CD14-positive monocyte (primary cell): ENCODE data around the gene SETBP1. TPM values are rescaled to one million over a fixed set of nuclear protein-coding genes. Genes with fewer than 3 reads are reported as not detected.

Experiments
- DNase-seq, 3 donors: peaks; one replicate each; pipeline ENCODE4 v3.0.0-alpha.2; 2011 to 2022
- H2AFZ ChIP-seq: 2 replicates; pipeline ENCODE4 v1.6.0; 2012; ENCODE audit warnings: mild to moderate bottlenecking, low read depth, low read length, inconsistent platforms; ENCODE audit not compliant: insufficient read depth, poor library complexity, severe bottlenecking
- H3K27ac ChIP-seq, 2 donors: 1 replicate in 1 of 2; 2 replicates in 1 of 2; pipeline ENCODE4 v1.5.1; 2012 to 2013; ENCODE audit warnings: low read length in 2 of 2, control low read depth in 1 of 2, inconsistent platforms in 1 of 2, low read depth in 1 of 2, mild to moderate bottlenecking in 1 of 2
- H3K27me3 ChIP-seq, 2 donors: one replicate each; pipeline versions ENCODE4 v1.6.0 to v1.6.1; 2011 to 2013; ENCODE audit warnings: low read length in 2 of 2; ENCODE audit not compliant: control insufficient read depth in 2 of 2, insufficient read depth in 2 of 2
- H3K36me3 ChIP-seq, 2 donors: replicated peaks in 1 of 2; 1 replicate in 1 of 2; 2 replicates in 1 of 2; pipeline versions ENCODE4 v1.5.1 to v1.6.1; 2012 to 2013; ENCODE audit warnings: low read length in 2 of 2, control low read depth in 1 of 2, inconsistent platforms in 1 of 2, mild to moderate bottlenecking in 1 of 2; ENCODE audit not compliant: insufficient read depth in 2 of 2, control insufficient read depth in 1 of 2
- H3K4me1 ChIP-seq, 2 donors: 1 replicate in 1 of 2; 2 replicates in 1 of 2; pipeline versions ENCODE4 v1.5.1 to v1.6.1; 2012 to 2013; ENCODE audit warnings: low read length in 2 of 2, control low read depth in 1 of 2, inconsistent platforms in 1 of 2, mild to moderate bottlenecking in 1 of 2, moderate library complexity in 1 of 2; ENCODE audit not compliant: insufficient read depth in 2 of 2, control insufficient read depth in 1 of 2
- H3K4me2 ChIP-seq: replicated peaks from 2 replicates; pipeline ENCODE3; 2012; ENCODE audit warnings: low read length, moderate library complexity, mild to moderate bottlenecking; ENCODE audit not compliant: poor library complexity, severe bottlenecking; ENCODE audit errors: extremely low read depth
- H3K4me3 ChIP-seq, 3 experiments: fragments of 200-600 bp in 1 of 3; sonication (generic) in 1 of 3; replicated peaks in 1 of 3; 1 replicate in 2 of 3; 2 replicates in 1 of 3; pipeline ENCODE4 v1.5.1; 2011 to 2013; ENCODE audit warnings: low read length in 3 of 3, mild to moderate bottlenecking in 3 of 3, control low read depth in 2 of 3, low read depth in 2 of 3, inconsistent platforms in 1 of 3, moderate library complexity in 1 of 3
- H3K79me2 ChIP-seq: 2 replicates; pipeline ENCODE4 v1.6.0; 2012; ENCODE audit warnings: mild to moderate bottlenecking, control low read depth, inconsistent platforms, low read length, moderate library complexity; ENCODE audit not compliant: insufficient read depth
- H3K9ac ChIP-seq: 2 replicates; pipeline ENCODE4 v1.6.0; 2017; ENCODE audit warnings: low read length, mild to moderate bottlenecking; ENCODE audit not compliant: insufficient read depth, poor library complexity, severe bottlenecking
- H3K9me3 ChIP-seq, 2 donors: replicated peaks in 1 of 2; 1 replicate in 1 of 2; 2 replicates in 1 of 2; pipeline versions ENCODE4 v1.5.1 to v1.6.1; 2012 to 2013; ENCODE audit warnings: low read length in 2 of 2, control low read depth in 1 of 2; ENCODE audit not compliant: control insufficient read depth in 1 of 2, insufficient read depth in 1 of 2
- H4K20me1 ChIP-seq: 2 replicates; pipeline ENCODE4 v1.6.0; 2012; ENCODE audit warnings: mild to moderate bottlenecking, low read length, control low read depth, moderate library complexity; ENCODE audit not compliant: insufficient read depth
- H3K27ac Mint-ChIP-seq, 7 donors: one replicate each; pipeline ENCODE4 v1.8.0; 2020; ENCODE audit warnings: mild to moderate bottlenecking in 7 of 7, mixed read lengths in 7 of 7, moderate library complexity in 6 of 7, inconsistent platforms in 2 of 7
- H3K27me3 Mint-ChIP-seq, 3 donors: one replicate each; pipeline ENCODE4 v1.8.0; 2021 to 2022; ENCODE audit warnings: low read depth in 3 of 3, mild to moderate bottlenecking in 3 of 3, mixed read lengths in 3 of 3, moderate library complexity in 3 of 3, inconsistent platforms in 1 of 3
- H3K36me3 Mint-ChIP-seq, 2 donors: one replicate each; pipeline ENCODE4 v1.8.0; 2020; ENCODE audit warnings: mixed read lengths in 2 of 2, inconsistent platforms in 1 of 2, mild to moderate bottlenecking in 1 of 2
- H3K4me1 Mint-ChIP-seq: one replicate; pipeline ENCODE4 v1.8.0; 2020; ENCODE audit warnings: mild to moderate bottlenecking, mixed read lengths
- H3K4me3 Mint-ChIP-seq, 2 donors: one replicate each; pipeline ENCODE4 v1.8.0; 2020; ENCODE audit warnings: mild to moderate bottlenecking in 2 of 2, mixed read lengths in 2 of 2, moderate library complexity in 1 of 2
- H3K9me3 Mint-ChIP-seq, 7 donors: one replicate each; pipeline ENCODE4 v1.8.0; 2020 to 2022; ENCODE audit warnings: mixed read lengths in 7 of 7, mild to moderate bottlenecking in 6 of 7, moderate library complexity in 6 of 7, inconsistent platforms in 2 of 7
- WGBS: methylation state at CpG from one replicate; pipeline ENCODE4 v1.1.5; 2013; ENCODE audit warnings: missing lambda C conversion rate; ENCODE audit not compliant: insufficient coverage; 5-methylcytosine and 5-hydroxymethylcytosine counted together
- intact Hi-C, 2 donors: fragments of 100-400 bp; cut with micrococcal nuclease; formaldehyde crosslinking; loops; one replicate each; pipeline versions ENCODE4 v1.15.0 to v1.15.1; 2023
- polyA plus RNA-seq, 3 donors: library from polyadenylated mRNA; depleted of rRNA in 1 of 3; unstranded in 2 of 3; stranded (reverse) in 1 of 3; fragments of 300-500 nt in 2 of 3; fragments of >200 nt in 1 of 3; fragmentation: Illumina TruSeq in 2 of 3; gene quantifications; 1 replicate in 2 of 3; 2 replicates in 1 of 3; pipeline ENCODE4 v1.2.3, GENCODE V29; 2012 to 2021
- TF ChIP-seq, protein P1 (sequence below): fragments of 200-600 bp; IDR thresholded peaks from one replicate; pipeline ENCODE4 v1.8.0; 2022; ENCODE audit warnings: antibody characterized with exemption, mild to moderate bottlenecking

SETBP1 gene
- polyA plus RNA-seq, 3 donors, result 0.01 to 1.2 TPM; not detected in 1

DNA sequence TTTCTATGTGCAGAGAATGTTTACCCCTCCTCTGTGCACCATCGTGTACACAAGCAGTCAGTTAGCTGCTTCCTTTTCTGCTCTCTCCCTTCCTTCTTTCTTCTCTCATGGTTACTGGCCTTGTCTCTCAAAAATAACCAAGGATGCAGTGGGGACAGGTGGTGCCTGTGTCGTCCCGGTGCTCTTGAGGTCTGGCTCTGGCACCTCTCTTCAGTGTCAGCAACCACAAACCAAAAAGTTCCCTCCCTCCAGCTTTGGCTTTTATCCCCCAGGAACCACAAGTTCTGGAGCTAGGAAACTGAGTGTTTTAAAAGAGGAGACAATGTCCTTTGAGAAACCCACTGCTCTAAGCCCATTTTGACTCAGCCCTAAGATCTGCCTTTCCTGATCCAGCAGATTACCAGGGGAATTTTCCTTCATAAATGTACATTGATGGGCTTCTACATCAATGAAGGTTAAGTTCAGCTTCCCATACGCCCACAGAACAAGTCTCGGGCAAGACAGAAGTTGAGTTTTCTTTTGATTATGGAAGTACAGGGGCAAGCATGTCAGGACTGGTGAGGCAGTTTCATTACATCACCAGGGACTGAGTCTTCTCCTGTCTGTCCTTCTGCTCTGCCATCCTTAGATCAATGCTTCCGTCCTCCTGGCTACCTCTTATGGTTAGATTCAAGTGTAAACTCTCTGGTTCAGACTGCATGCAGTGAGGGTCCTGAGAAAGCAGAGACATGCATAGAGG lies 232.2 kb downstream of the SETBP1 start:
- WGBS, result 0% methylated on average over 1 of the region's 6 CpGs
- Histone ChIP-seq H3K4me2 (no peak overlapping the region), H3K36me3 (no peaks in the 10 kb centered on the region), H3K27me3 (no peaks in the 10 kb centered on the region), H4K20me1 (no peaks in the 10 kb centered on the region), H3K4me3 (no peak overlapping the region), H2AFZ (no peak overlapping the region), H3K79me2 (no peaks in the 10 kb centered on the region), H3K9me3 (no peaks in the 10 kb centered on the region), H3K4me1 (peaks cover 3 to 6% of the 10 kb centered on the region in 2 donors), H3K9ac (no peak overlapping the region), H3K27ac (no peak overlapping the region)
- Mint-ChIP-seq H3K4me1 (peaks cover 10% of the 10 kb centered on the region), H3K4me3 (peak overlapping the region in 1 of 2 donors; percentile 18), H3K9me3 (no peaks in the 10 kb centered on the region), H3K27me3 (peaks cover 2 to 9% (median 3%) of the 10 kb centered on the region in 3 donors), H3K36me3 (no peaks in the 10 kb centered on the region), H3K27ac (peak overlapping the region in 1 of 7 donors; percentile 57)
- DNase-seq, result no peak
- intact Hi-C loops, result no loop called here
- TF ChIP-seq, protein P1, sequence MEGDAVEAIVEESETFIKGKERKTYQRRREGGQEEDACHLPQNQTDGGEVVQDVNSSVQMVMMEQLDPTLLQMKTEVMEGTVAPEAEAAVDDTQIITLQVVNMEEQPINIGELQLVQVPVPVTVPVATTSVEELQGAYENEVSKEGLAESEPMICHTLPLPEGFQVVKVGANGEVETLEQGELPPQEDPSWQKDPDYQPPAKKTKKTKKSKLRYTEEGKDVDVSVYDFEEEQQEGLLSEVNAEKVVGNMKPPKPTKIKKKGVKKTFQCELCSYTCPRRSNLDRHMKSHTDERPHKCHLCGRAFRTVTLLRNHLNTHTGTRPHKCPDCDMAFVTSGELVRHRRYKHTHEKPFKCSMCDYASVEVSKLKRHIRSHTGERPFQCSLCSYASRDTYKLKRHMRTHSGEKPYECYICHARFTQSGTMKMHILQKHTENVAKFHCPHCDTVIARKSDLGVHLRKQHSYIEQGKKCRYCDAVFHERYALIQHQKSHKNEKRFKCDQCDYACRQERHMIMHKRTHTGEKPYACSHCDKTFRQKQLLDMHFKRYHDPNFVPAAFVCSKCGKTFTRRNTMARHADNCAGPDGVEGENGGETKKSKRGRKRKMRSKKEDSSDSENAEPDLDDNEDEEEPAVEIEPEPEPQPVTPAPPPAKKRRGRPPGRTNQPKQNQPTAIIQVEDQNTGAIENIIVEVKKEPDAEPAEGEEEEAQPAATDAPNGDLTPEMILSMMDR, result no peak

DNA sequence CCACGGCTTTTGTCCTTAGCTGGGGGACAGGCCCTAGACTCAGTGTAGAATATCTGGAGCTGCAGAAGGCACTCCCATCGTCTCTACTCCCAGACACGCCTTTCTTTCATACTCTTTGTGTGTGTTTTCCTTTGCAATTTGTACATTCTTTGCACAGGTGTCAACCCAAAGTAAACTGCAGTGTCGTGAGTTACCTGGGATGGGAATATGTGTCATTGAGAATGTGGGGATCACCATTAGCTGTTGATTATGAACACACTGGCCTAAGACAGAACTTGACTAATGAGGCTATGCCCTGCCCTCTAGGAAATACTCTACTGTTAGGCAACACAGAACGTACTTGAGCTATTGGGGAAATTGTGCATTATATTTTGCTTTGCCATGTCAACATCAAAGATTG lies 233.3 kb downstream of the SETBP1 start:
- Histone ChIP-seq H4K20me1 (no peaks in the 10 kb centered on the region), H3K9me3 (no peaks in the 10 kb centered on the region), H3K4me3 (no peak overlapping the region), H3K79me2 (no peaks in the 10 kb centered on the region), H3K27me3 (no peaks in the 10 kb centered on the region), H3K4me2 (no peak overlapping the region), H2AFZ (no peak overlapping the region), H3K27ac (no peak overlapping the region), H3K9ac (no peak overlapping the region), H3K4me1 (peaks cover 3 to 5% of the 10 kb centered on the region in 2 donors), H3K36me3 (no peaks in the 10 kb centered on the region)
- no peaks in the 10 kb centered on the region for H3K9me3 Mint-ChIP-seq
- no peak overlapping the region for H3K4me3 Mint-ChIP-seq
- TF ChIP-seq, protein P1, result no peak
- WGBS, result 100% methylated on average over 1 of the region's 5 CpGs
- peaks cover 2 to 6% (median 5%) of the 10 kb centered on the region in 3 donors for H3K27me3 Mint-ChIP-seq
- DNase-seq, result no peak
- intact Hi-C loops, result no loop called here
- peaks cover 9% of the 10 kb centered on the region for H3K4me1 Mint-ChIP-seq
- no peaks in the 10 kb centered on the region for H3K36me3 Mint-ChIP-seq
- no peak overlapping the region for H3K27ac Mint-ChIP-seq
